Urinary bladder (tissue), 4 donors: ENCODE results near the gene DRAM1. TPM values are rescaled to one million over a fixed set of nuclear protein-coding genes. Genes with fewer than 3 reads are reported as not detected.
A peak's percentile ranks its signal among the peaks of the same experiment; 100 is the strongest.
"Not testable (repeated sequence)": the region's sequence is repeated elsewhere in the genome, so short reads cannot be mapped to it uniquely, and the experiment has no call there.

Source experiments
- DNase-seq: peaks from one replicate; pipeline ENCODE4 v3.0.0-alpha.2; 2015; ENCODE audit errors: extremely low spot score
- H3K27ac ChIP-seq: one replicate; pipeline ENCODE4 v1.5.1; 2013; ENCODE audit warnings: low read depth, mild to moderate bottlenecking, moderate library complexity
- H3K36me3 ChIP-seq: one replicate; pipeline ENCODE4 v1.6.1; 2013; ENCODE audit warnings: mild to moderate bottlenecking, moderate library complexity; ENCODE audit not compliant: insufficient read depth
- H3K4me1 ChIP-seq: one replicate; pipeline ENCODE4 v1.6.1; 2013; ENCODE audit warnings: mild to moderate bottlenecking, moderate library complexity; ENCODE audit not compliant: insufficient read depth
- H3K4me3 ChIP-seq: one replicate; pipeline ENCODE4 v1.5.1; 2013; ENCODE audit warnings: low read depth, low read length
- WGBS: extraction: QIAGEN DNeasy Blood & Tissue Kit; methylation state at CpG from one replicate; pipeline ENCODE4 v1.1.7; 2013; 5-methylcytosine and 5-hydroxymethylcytosine counted together
- polyA plus RNA-seq: library from polyadenylated mRNA; stranded (reverse); fragments of 200-250 nt; gene quantifications from one replicate; pipeline ENCODE4 v1.2.3, GENCODE V29; 2013
- total RNA-seq: library from RNA; depleted of rRNA; stranded (reverse); fragments of >200 nt; gene quantifications from one replicate; pipeline ENCODE4 v1.2.3, GENCODE V29; 2014
- donor health status: healthy with polysubstance abuse.
- donor health status: healthy.

The DRAM1 gene
- total and polyA plus RNA-seq, 2 donors, result 14.0 to 19.4 TPM

DNA sequence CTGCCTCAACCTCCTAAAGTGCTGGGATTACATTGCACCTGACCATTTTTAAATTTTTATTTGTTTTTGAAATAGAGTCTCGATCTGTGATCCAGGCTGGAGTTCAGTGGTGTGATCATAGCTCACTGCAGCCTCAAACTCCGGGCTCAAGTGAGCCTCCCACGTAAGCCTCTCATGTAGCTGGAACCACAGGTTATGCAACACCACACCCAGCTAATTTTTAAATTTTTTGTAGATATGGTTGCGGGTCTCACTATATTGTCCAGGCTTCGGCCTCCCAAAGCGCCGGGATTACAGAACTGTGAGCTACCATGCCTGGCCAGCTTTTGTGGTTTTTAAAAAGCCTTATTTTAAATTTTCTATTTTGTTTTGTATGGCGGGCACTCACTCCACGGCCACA lies 2.2 kb upstream of the DRAM1 start:
- no peak for DNase-seq
- H3K4me1 ChIP-seq, result no peaks in the 10 kb centered on the region
- no peaks in the 10 kb centered on the region for H3K36me3 ChIP-seq
- peak overlapping the region; percentile 48 for H3K27ac ChIP-seq
- H3K4me3 ChIP-seq, result no peak overlapping the region
- WGBS, result 91% methylated on average over 9 of the region's 9 CpGs

DNA sequence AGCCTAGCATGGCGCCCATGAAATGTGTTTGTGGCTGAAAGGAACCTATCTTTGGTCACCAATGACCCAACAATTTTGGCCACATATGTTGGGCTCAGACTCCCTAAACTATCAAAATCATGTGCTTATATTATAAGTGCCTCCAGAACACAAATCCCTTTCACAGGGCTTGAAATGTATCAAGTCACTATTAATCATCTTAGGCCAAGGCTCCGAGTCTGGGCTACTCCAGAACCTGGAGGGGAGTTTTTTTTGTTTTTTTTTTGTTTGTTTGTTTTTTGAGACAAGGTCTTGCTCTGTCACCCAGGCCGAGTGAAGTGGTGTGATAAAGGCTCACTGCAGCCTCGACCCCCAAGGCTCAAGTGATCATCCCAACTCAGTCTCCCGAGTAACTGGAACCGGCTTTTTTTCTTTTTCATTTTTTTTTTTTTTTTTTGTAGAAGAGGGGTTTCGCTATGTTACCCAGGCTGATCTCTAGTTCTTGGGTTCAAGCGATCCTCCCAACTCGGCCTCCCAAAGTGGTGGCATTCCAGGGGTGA lies 989 bp upstream of the DRAM1 start:
- Histone ChIP-seq H3K36me3 (no peaks in the 10 kb centered on the region), H3K4me3 (peak overlapping the region; percentile 74), H3K4me1 (no peaks in the 10 kb centered on the region), H3K27ac (peak overlapping the region; percentile 99)
- WGBS, result 43% methylated on average over 9 of the region's 9 CpGs
- no peak for DNase-seq

GRCh38 chr12:101877806-101878242 lies 444 bp downstream of the DRAM1 start:
- peak overlapping the region; percentile 99 for H3K27ac ChIP-seq
- H3K36me3 ChIP-seq, result no peaks in the 10 kb centered on the region
- H3K4me1 ChIP-seq, result no peaks in the 10 kb centered on the region
- no peak for DNase-seq
- peak overlapping the region; percentile 74 for H3K4me3 ChIP-seq
- 1% methylated on average over 24 of the region's 24 CpGs for WGBS

GRCh38 chr12:101878243-101878821 lies 952 bp downstream of the DRAM1 start:
- WGBS, result 33% methylated on average over 7 of the region's 7 CpGs
- peak overlapping the region; percentile 99 for H3K27ac ChIP-seq
- H3K36me3 ChIP-seq, result no peaks in the 10 kb centered on the region
- DNase-seq, result no peak
- no peaks in the 10 kb centered on the region for H3K4me1 ChIP-seq
- H3K4me3 ChIP-seq, result peak overlapping the region; percentile 74

DNA sequence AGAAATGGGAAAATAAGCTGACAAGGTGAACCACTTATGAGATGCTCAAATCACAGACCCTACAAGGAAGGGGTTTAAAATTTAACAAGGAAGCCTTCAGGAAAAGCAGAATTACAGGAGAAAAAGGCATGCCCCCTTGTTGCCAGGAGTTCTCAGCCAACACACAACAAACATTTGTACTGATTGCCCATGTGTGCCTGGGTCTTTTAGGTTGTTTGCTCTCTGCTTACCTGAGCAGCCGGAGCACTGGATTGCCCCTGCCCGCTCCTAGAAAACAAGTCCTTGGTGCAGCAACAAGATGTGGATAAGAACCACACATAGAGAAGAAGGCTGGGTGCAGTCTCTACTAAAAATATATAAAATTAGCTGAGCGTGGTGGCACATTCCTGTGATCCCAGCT lies 3.4 kb downstream of the DRAM1 start:
- peaks cover 2% of the 10 kb centered on the region for H3K36me3 ChIP-seq
- no peak overlapping the region for H3K4me3 ChIP-seq
- 96% methylated on average over 3 of the region's 3 CpGs for WGBS
- H3K4me1 ChIP-seq, result no peaks in the 10 kb centered on the region
- H3K27ac ChIP-seq, result no peak overlapping the region
- no peak for DNase-seq

DNA sequence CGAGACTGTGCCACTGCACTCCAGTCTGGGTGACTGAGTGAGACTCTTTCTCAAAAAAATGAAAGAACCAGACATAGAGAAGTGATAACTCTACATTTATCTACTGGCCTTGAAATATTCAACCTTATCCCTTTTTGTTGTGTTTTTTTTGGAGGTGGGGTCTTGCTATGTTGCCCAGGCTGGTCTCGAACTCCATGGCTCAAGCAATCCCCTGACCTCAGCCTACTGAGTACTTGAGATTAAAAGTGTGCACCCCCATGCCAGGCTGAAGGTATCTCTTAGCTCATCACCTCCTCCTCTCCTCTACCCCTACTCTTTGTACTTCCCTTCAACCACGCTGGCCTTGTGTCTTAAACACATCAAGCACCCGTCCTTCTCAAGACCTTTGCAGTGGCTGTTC lies 3.8 kb downstream of the DRAM1 start:
- no peak overlapping the region for H3K27ac ChIP-seq
- H3K4me3 ChIP-seq, result no peak overlapping the region
- H3K4me1 ChIP-seq, result no peaks in the 10 kb centered on the region
- no peak for DNase-seq
- H3K36me3 ChIP-seq, result peaks cover 2% of the 10 kb centered on the region
- 98% methylated on average over 4 of the region's 4 CpGs for WGBS

- 90% methylated on average over 3 of the region's 3 CpGs for WGBS
- no peak overlapping the region for H3K4me3 ChIP-seq
- no peak overlapping the region for H3K27ac ChIP-seq
- no peak for DNase-seq
- no peaks in the 10 kb centered on the region for H3K4me1 ChIP-seq
- peaks cover 2% of the 10 kb centered on the region for H3K36me3 ChIP-seq
These were observed 6.8 kb downstream of the DRAM1 start for GRCh38 chr12:101884174-101884573.

- H3K4me1 ChIP-seq, DNase-seq, H3K36me3 ChIP-seq, H3K4me3 ChIP-seq, H3K27ac ChIP-seq: not testable (repeated sequence)
- 96% methylated on average over 10 of the region's 10 CpGs for WGBS
These were observed 7.5 kb downstream of the DRAM1 start for GRCh38 chr12:101884781-101885340.

- 71% methylated on average over 4 of the region's 4 CpGs for WGBS
- DNase-seq, result no peak
- Histone ChIP-seq H3K4me3 (no peak overlapping the region), H3K4me1 (no peaks in the 10 kb centered on the region), H3K27ac (no peak overlapping the region), H3K36me3 (peaks cover 2% of the 10 kb centered on the region)
These were observed 8.7 kb downstream of the DRAM1 start for GRCh38 chr12:101885912-101886561.

DNA sequence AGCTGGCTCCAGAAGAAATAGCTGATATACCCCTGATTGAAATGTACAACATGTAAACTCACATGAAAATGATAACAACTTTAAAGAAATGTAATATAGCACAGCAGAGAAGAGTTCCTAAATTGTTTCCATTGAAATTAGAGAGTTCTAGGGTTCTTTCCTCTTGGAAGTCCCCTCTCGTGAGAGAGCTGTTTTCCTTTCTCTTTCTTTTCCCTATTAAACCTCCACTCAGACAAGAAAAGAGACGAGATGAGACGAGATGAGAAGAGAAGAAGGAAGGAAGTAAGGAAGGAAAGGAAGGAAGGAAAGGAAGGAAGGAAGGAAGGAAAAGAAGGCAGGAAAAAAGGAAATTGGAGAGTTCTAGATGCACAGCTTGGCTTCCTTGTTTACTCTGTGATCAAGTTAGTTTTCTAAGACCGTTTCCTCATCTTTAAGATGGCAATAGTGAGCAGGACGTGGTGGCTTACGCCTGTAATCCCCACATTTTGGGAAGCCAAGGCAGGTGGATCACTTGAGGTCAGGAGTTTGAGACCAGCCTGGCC lies 11.9 kb downstream of the DRAM1 start:
- DNase-seq, result no peak
- 79% methylated on average over 6 of the region's 6 CpGs for WGBS
- H3K27ac ChIP-seq, result no peak overlapping the region
- H3K4me1 ChIP-seq, result no peaks in the 10 kb centered on the region
- H3K4me3 ChIP-seq, result no peak overlapping the region
- peaks cover 2% of the 10 kb centered on the region for H3K36me3 ChIP-seq

- H3K4me1 ChIP-seq, result no peaks in the 10 kb centered on the region
- H3K4me3 ChIP-seq, result no peak overlapping the region
- 3% methylated on average over 3 of the region's 3 CpGs for WGBS
- H3K27ac ChIP-seq, result peak overlapping the region; percentile 26
- no peaks in the 10 kb centered on the region for H3K36me3 ChIP-seq
- no peak for DNase-seq
These were observed 14.1 kb downstream of the DRAM1 start for GRCh38 chr12:101891462-101891971.

- H3K36me3 ChIP-seq, result no peaks in the 10 kb centered on the region
- no peak overlapping the region for H3K4me3 ChIP-seq
- peak overlapping the region; percentile 56 for H3K27ac ChIP-seq
- DNase-seq, result no peak
- H3K4me1 ChIP-seq, result no peaks in the 10 kb centered on the region
These were observed 15.4 kb downstream of the DRAM1 start for GRCh38 chr12:101892794-101893193.

DNA sequence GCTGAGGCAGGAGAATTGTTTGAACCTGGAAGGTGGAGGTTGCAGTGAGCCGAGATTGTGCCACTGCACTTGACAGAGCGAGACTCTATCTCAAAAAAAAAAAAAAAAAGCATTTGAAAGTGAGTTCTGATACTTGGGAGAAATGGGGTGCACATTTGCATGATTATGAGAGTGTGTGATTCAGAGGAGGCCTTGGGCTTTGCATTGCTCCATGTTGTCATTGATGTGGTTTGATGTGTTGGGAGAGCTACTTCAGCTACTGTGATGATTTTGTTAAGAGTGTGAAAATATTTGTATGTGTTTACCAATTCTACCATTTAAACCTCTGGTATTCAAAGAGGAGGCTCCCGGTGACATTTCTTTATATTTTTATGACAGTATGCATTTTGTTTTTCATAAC lies 24.4 kb downstream of the DRAM1 start:
- 80% methylated on average over 3 of the region's 3 CpGs for whole genome bisulfite sequencing
- Histone ChIP-seq H3K27ac (no peak overlapping the region), H3K4me3 (no peak overlapping the region), H3K4me1 (no peaks in the 10 kb centered on the region), H3K36me3 (no peaks in the 10 kb centered on the region)
- DNase-seq, result no peak

DNA sequence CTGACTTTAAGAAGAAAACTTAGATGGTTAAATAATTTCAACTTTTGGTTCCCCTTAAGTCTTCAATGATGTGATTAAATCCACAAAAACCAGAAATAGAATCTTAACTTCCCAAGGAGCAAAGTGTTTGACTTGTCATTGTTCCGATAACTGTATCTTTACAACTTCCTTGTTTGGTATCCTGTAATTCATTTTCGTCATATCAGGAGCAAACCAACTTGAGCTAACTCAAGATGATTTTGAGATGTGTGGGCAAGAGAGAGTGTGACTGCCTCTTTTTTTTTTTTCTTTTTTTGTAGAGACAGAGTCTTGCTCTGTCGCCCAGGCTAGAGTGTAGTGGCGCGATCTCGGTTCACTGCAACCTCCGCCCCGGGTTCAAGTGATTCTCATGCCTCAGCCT lies 25.3 kb downstream of the DRAM1 start:
- Histone ChIP-seq H3K4me1 (no peaks in the 10 kb centered on the region), H3K27ac (no peak overlapping the region)
- 88% methylated on average over 8 of the region's 8 CpGs for WGBS

More for the DNA sequence above, 25.3 kb downstream of the DRAM1 start:
- Histone ChIP-seq H3K36me3 (no peaks in the 10 kb centered on the region), H3K4me3 (no peak overlapping the region)
- DNase-seq, result no peak
